Epidermal melanocyte (primary cell): ENCODE measurements around the gene ABI3BP.
A peak's percentile ranks its signal among the peaks of the same experiment; 100 is the strongest.

ENCODE experiments used
- DNase-seq: peaks from one replicate; pipeline ENCODE4 v3.0.0; 2011; ENCODE audit warnings: low spot score; ENCODE audit not compliant: insufficient read length

ABI3BP gene

GRCh38 chr3:100988080-100988479 lies 5.1 kb downstream of the ABI3BP start:
- no peak for DNase-seq

DNA sequence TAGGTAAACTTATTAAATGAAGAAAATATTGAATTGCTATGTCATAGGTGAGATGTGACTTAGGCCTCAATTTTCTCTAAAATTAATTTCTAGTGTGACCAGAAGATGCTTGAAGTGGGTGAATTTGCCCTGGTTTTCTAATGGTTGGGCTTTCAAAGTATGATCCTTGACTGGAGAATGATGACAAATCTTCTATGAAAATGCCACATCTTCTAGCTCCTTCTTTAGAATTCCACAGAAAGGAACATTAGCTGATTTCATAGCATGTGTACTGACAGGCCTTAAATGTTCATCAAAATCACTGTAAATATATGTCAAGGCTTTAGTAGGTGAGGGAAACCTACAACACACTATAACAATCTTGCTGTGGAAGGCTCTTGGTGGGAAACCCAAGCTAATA lies 8.9 kb downstream of the ABI3BP start:
- no peak for DNase-seq

DNA sequence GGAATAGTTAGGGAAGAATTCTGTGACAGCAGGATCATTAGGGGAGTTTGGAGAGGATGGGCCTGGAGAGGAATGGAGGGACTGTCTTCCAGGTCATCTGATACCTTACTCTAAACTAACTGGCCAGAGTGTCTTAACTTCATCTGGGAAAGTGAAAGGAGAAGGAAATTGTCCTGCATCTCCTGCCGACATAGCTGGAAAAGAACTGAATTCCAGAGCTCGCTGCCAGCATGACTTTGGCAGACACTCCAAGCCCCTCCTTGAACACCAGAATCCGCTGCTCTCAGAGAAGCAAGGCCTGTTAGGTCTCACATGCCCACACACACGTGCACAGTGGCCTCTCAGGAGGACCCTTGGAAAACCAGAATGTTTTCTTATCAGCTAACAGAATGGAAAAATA lies 10.5 kb downstream of the ABI3BP start:
- no peak for DNase-seq

DNA sequence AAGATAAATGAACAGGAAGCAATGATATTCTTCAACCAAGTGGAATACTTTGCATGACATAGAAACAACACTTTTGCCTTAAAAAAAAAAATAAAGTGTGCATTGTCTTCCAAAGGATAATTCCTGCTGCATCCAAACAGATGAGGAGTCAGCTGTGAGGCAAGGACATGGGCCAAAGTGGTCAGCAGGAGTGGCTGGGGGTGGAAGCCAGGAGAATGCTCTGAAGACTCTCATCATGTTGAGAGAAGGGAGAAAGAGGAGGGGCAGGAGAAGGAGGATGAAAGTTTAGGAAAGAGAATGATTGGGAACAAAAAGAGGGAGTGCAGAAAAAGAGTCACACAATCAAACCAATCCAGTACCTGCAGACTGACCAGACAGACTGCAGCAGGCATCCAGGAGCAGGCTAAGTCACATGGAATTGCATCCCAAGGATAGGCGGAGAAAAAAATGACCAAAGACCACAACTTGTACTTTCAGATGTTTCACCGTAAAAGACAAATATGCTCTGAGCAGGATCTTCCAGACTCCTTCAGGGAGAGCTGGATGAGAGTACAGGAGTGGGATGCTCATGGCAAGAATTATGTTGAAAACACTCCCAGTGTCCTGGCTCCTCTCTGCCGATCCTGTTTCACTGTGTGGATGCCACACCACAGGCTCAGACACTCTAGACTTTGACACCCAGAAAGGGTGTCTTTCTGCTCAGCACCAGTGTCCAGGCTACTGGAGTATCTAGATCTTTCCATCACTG lies 11.9 kb downstream of the ABI3BP start:
- no peak for DNase-seq

GRCh38 chr3:100978011-100978659 lies 15.1 kb downstream of the ABI3BP start:
- DNase-seq, result no peak

GRCh38 chr3:100976611-100977010 lies 16.6 kb downstream of the ABI3BP start:
- DNase-seq, result no peak

DNA sequence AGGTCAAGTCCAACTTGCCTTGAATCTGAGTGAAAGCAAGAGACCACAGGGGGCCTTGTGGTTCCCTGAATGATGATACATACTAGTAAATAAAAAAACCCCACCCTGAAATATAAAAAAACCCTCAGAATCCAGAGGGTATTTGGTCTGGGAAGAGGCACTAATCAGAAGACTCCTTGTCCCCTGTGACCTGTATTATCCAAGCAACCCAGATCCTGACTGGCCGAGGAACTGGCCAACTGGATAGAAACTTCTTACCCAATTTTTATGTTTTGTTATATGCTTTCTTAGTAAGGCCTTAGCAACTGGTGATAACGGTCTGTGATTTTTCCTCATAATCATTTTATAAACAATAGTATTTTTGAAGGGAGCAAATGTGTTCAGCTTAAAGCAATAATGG lies 17.5 kb downstream of the ABI3BP start:
- no peak for DNase-seq

DNA sequence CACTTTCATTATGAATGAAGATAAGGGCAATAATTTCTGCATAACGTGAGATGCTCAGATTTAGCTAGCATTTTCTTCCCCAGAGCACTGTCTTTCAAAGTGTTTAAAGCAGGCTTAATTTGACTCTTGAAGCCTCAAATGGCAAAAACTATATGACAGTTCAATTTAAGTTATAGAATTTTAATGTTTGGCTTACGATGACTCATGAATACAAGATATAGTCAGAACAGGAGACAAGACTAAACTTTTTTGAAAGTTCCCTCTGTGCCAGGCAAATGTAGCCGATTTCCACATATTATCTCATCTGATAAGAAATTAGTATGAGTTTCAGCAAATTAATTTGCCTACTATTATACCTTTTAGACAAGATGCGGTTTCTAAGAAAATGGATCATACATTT lies 19.6 kb downstream of the ABI3BP start:
- no peak for DNase-seq

DNA sequence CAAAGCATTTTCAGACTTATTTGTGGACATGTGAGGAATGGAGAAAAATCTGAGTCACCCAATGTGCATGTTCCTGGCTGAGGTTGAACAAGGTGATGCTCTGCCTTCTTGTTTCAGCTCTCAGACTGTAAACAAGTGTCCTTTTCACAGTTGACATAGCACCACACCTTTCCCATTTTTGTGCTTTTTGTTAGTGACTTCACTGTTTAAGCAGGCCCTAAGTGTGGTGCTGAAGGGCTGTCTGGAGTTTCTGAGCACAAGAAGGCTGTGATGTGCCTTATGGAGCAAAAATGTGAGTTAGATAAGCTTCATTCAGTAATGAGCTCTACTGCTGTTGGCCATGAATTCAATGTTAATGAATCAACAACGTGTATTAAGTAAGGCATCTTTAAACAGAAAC lies 20.4 kb downstream of the ABI3BP start:
- DNase-seq, result no peak

GRCh38 chr3:100972301-100972844 lies 20.8 kb downstream of the ABI3BP start:
- no peak for DNase-seq

DNA sequence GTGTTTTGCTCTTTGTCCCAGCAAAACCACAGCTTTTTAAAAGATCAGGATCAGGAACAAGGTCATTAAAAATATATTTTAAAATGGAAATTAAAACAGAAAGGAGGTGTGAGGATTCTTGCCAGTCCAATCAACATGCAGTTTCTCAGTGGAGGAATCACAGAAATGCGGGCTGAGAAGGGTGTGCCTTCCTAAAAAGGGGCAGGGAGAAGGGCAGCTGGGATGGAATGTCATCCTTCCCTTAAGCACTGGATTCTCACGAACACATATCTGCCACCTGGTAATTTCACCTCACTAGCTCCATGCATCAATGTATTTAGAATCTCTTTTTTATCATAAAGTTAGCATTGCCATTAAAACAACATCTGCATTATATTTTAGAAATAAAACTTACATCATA lies 21.4 kb downstream of the ABI3BP start:
- DNase-seq, result no peak

DNA sequence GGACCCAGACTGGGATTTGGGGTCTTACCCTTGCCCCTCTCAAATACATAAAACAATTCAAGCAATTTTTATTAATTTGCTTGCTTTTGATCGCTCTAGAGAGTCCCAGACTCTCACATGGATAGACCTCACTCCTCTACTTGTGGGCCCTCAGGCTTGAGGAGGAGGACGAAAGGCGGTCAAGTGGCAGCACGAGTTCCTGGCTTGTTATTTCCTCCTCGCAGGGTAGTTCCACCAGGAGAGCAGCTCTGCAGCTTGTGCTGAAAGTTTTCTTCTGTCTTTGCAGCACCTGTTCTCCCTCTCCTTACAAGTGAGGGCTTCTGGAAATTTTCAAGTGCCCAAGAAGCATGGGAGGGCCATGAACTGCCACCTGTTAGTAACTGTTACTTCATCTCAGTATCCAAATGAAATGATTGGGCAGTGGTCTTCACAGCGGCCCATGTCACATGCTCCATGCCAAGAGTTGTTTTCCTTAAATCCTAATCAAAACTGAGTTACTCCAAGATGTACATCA lies 22.7 kb downstream of the ABI3BP start:
- no peak for DNase-seq

GRCh38 chr3:100968932-100969906 lies 24.0 kb downstream of the ABI3BP start:
- DNase-seq, result no peak

GRCh38 chr3:100966807-100967206 lies 26.4 kb downstream of the ABI3BP start:
- no peak for DNase-seq

DNA sequence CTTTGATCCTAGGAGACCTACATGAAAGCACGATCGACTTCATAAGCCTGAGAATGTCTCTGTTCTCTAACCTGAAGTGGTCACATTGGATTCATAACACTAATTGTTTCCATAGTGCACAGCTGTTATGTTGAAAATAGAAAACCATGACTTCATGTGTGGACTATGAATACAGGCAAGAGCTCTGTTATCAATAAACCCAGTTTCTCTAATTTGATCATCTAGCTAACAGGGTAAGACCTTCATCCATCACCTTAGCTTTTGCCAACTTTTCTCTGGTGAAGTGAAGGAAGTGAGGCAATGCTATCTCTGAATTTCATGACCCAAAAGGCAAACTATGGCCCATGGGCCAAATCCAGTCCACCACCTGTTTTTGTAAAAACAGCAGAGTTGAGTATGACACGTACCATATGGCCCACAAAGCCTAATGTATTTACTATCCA lies 27.2 kb downstream of the ABI3BP start:
- no peak for DNase-seq

DNA sequence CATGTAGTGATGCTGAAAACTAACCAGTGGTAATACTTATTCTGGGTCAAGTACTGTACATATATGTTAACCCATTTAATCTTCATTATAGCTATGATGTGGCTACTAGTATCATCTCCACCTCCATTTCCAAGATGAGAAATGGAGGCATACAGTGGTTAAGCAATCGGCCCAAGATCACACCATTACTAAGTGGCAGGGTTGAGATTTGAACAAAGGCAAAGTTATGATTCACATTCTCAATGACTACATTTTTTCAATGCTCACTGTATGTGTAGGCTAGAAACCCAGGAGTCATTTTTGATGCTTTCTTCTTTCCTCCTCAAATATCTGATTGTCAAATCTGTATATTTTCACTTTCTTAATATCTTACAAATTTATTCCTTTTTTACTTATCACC lies 30.2 kb downstream of the ABI3BP start:
- DNase-seq, result no peak

DNA sequence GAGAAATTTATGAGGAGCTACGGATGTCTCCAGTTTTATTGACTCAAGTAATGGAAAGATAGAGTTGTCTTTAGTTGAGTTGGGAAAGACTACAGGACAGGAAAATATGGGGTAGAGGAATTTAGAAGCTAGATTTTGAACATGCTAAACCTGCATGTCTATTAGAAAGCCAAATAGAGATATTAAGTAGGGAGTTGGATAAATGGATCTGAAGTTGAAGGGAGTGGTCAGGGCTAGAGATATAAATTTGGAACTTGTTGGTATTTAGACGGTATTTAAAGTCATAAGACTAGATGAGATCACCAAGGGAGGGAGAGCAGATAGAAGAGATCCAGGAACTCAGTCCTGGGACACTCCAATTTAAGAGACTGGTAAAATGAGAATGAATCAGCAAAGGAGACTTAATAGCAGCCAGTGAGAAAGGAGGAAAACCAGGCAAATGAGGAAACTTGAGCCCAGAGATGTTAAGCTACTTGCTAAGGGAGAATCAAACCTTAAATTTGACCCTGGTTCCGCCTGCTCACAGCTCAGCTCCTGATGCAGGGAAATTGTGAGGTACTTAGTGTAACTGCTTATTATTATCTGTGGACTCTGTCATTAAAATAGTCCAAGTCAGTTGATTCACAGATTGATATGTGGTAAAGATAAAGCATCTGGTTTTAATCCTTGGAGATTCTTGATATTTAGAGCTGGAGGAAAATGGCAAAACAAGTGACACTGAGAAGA lies 35.8 kb downstream of the ABI3BP start:
- DNase-seq, result no peak

DNA sequence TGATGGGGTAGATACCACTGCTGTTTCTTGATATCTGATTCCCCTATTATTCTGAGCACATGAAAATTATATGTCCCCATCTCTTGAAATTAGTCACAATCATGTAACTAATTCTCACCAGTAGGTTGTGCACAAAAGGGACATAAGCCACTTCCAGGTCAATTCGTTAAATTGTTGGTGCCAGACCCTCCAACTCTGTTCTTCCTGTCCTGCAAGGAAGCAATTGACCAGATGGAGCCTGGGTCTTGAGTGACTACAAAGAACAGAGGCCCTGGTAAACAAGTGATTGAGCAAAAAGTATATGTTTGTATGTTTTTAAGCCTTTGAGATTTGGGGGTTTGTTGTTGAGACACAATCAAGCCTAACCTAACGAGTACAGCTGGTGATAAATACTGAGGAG lies 36.9 kb downstream of the ABI3BP start:
- DNase-seq, result no peak

- peak; percentile 23 for DNase-seq
These were observed 38.2 kb downstream of the ABI3BP start for GRCh38 chr3:100954990-100955389.

- DNase-seq, result no peak
These were observed 38.9 kb downstream of the ABI3BP start for GRCh38 chr3:100954199-100954935.
